ENCODE results near the gene PLPP3. TPM values are rescaled to one million over a fixed set of nuclear protein-coding genes. Genes with fewer than 3 reads are reported as not detected.

Gene PLPP3
- polyA plus RNA-seq, 12 donors, result 104 to 193 (median 126) TPM; not detected in 1

- DNase-seq, result no peak
Observed at GRCh38 chr1:56526571-56527174, 52.7 kb downstream of the PLPP3 start.

- no peak for DNase-seq
Observed at GRCh38 chr1:56525489-56526041, 53.8 kb downstream of the PLPP3 start.

GRCh38 chr1:56524263-56524662 lies 55.1 kb downstream of the PLPP3 start:
- DNase-seq, result no peak

- DNase-seq, result no peak
Observed at GRCh38 chr1:56522680-56523079, 56.7 kb downstream of the PLPP3 start.

GRCh38 chr1:56520016-56520601 lies 59.3 kb downstream of the PLPP3 start:
- DNase-seq, result no peak

- no peak for DNase-seq
Observed at GRCh38 chr1:56517404-56518130, 61.8 kb downstream of the PLPP3 start.

- no peak for DNase-seq
Observed at GRCh38 chr1:56516539-56517252, 62.7 kb downstream of the PLPP3 start.

- no peak for DNase-seq
Observed at GRCh38 chr1:56515898-56516538, 63.3 kb downstream of the PLPP3 start.

- DNase-seq, result no peak
Observed at GRCh38 chr1:56512724-56513494, 66.5 kb downstream of the PLPP3 start.

- no peak for DNase-seq
Observed at GRCh38 chr1:56511766-56512165, 67.6 kb downstream of the PLPP3 start.

GRCh38 chr1:56511364-56511763 lies 68.0 kb downstream of the PLPP3 start:
- no peak for DNase-seq

- DNase-seq, result no peak
Observed at GRCh38 chr1:56510642-56511021, 68.7 kb downstream of the PLPP3 start.

- no peak for DNase-seq
Observed at GRCh38 chr1:56509713-56510641, 69.4 kb downstream of the PLPP3 start.

GRCh38 chr1:56508523-56508983 lies 70.8 kb downstream of the PLPP3 start:
- no peak for DNase-seq

- no peak for DNase-seq
Observed at GRCh38 chr1:56507925-56508522, 71.3 kb downstream of the PLPP3 start.

GRCh38 chr1:56506951-56507491 lies 72.3 kb downstream of the PLPP3 start:
- no peak for DNase-seq

GRCh38 chr1:56505792-56506743 lies 73.3 kb downstream of the PLPP3 start:
- no peak for DNase-seq

Measured in muscle of arm (tissue), 12 donors.